ENCODE measurements around the gene CLTB.

DNA sequence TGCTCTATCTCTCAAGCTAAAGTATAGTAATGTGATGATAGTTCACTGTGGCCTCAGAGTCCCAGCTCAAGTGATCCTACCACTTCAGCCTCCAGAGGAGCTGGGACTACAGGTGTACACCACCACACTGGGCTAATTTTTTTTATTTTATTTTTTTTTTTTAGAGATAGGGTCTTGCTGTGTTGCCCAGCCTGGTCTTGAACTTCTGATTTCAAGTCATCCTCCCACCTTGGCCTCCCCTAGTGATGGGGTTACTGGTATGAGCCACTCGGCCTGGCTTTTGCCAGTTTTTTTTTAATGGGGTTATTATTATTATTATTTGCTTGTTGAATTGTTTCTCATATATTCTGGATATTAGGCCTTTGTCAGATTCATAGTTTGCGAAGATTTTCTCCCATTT is 45.0 kb upstream of the CLTB start:
- TF ChIP-seq SMC3 (IDR thresholded peaks at IDR 0.05; ENCODE audit: low read depth, low read length) (no peak), GABPA (IDR thresholded peaks at IDR 0.05; ENCODE audit: low read depth) (no peak), EZH2phosphoT487 (IDR thresholded peaks at IDR 0.05; ENCODE audit: borderline replicate concordance, low read depth) (no peak), EP300 (IDR thresholded peaks at IDR 0.05; ENCODE audit: borderline replicate concordance in 1 of 2, low read depth in 1 of 2, low read length in 1 of 2) (no peak), ELF1 (IDR thresholded peaks at IDR 0.05) (no peak), POLR2AphosphoS5 (IDR thresholded peaks at IDR 0.05; ENCODE audit: low read depth, low read length) (no peak), FOXJ3 (CRISPR knock-in tag; IDR thresholded peaks at IDR 0.05) (no peak), JUND (IDR thresholded peaks at IDR 0.05) (no peak), TAF1 (IDR thresholded peaks at IDR 0.05; ENCODE audit: borderline replicate concordance, low read depth, low read length) (no peak)
- TF ChIP-seq, protein P1, sequence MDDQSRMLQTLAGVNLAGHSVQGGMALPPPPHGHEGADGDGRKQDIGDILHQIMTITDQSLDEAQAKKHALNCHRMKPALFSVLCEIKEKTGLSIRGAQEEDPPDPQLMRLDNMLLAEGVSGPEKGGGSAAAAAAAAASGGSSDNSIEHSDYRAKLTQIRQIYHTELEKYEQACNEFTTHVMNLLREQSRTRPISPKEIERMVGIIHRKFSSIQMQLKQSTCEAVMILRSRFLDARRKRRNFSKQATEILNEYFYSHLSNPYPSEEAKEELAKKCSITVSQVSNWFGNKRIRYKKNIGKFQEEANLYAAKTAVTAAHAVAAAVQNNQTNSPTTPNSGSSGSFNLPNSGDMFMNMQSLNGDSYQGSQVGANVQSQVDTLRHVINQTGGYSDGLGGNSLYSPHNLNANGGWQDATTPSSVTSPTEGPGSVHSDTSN (IDR thresholded peaks at IDR 0.05), result no peak
- TF ChIP-seq, protein P2, sequence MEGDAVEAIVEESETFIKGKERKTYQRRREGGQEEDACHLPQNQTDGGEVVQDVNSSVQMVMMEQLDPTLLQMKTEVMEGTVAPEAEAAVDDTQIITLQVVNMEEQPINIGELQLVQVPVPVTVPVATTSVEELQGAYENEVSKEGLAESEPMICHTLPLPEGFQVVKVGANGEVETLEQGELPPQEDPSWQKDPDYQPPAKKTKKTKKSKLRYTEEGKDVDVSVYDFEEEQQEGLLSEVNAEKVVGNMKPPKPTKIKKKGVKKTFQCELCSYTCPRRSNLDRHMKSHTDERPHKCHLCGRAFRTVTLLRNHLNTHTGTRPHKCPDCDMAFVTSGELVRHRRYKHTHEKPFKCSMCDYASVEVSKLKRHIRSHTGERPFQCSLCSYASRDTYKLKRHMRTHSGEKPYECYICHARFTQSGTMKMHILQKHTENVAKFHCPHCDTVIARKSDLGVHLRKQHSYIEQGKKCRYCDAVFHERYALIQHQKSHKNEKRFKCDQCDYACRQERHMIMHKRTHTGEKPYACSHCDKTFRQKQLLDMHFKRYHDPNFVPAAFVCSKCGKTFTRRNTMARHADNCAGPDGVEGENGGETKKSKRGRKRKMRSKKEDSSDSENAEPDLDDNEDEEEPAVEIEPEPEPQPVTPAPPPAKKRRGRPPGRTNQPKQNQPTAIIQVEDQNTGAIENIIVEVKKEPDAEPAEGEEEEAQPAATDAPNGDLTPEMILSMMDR (IDR thresholded peaks at IDR 0.05), result no peak
- TF ChIP-seq, protein P3, sequence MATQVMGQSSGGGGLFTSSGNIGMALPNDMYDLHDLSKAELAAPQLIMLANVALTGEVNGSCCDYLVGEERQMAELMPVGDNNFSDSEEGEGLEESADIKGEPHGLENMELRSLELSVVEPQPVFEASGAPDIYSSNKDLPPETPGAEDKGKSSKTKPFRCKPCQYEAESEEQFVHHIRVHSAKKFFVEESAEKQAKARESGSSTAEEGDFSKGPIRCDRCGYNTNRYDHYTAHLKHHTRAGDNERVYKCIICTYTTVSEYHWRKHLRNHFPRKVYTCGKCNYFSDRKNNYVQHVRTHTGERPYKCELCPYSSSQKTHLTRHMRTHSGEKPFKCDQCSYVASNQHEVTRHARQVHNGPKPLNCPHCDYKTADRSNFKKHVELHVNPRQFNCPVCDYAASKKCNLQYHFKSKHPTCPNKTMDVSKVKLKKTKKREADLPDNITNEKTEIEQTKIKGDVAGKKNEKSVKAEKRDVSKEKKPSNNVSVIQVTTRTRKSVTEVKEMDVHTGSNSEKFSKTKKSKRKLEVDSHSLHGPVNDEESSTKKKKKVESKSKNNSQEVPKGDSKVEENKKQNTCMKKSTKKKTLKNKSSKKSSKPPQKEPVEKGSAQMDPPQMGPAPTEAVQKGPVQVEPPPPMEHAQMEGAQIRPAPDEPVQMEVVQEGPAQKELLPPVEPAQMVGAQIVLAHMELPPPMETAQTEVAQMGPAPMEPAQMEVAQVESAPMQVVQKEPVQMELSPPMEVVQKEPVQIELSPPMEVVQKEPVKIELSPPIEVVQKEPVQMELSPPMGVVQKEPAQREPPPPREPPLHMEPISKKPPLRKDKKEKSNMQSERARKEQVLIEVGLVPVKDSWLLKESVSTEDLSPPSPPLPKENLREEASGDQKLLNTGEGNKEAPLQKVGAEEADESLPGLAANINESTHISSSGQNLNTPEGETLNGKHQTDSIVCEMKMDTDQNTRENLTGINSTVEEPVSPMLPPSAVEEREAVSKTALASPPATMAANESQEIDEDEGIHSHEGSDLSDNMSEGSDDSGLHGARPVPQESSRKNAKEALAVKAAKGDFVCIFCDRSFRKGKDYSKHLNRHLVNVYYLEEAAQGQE (IDR thresholded peaks at IDR 0.05; ENCODE audit: low read depth, low read length), result no peak
- TF ChIP-seq, protein P4, sequence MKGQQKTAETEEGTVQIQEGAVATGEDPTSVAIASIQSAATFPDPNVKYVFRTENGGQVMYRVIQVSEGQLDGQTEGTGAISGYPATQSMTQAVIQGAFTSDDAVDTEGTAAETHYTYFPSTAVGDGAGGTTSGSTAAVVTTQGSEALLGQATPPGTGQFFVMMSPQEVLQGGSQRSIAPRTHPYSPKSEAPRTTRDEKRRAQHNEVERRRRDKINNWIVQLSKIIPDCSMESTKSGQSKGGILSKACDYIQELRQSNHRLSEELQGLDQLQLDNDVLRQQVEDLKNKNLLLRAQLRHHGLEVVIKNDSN (IDR thresholded peaks at IDR 0.05; ENCODE audit: borderline replicate concordance, low read depth), result no peak
